B cell (primary cell): ENCODE results near the gene CCDC39. TPM values are rescaled to one million over a fixed set of nuclear protein-coding genes. Genes with fewer than 3 reads are reported as not detected.

Experiments used
- ATAC-seq: fragments of 200-7000 bp; cut with Tn5 transposase; one replicate; pipeline ENCODE4 v1.10.0; 2021; ENCODE audit warnings: low read depth, mild to moderate bottlenecking, moderate number of reproducible peaks, moderate library complexity
- CTCF ChIA-PET: fragments of 350-600 bp; sonication (Branson Sonifier 250); formaldehyde crosslinking; loops from one replicate; lab custom pipeline; 2021; ENCODE audit warnings: antibody characterized with exemption, inconsistent platforms; lab: Charles Lee
- POLR2A ChIA-PET: fragments of 350-600 bp; sonication (Branson Sonifier 250); formaldehyde crosslinking; loops from one replicate; lab custom pipeline; 2021; ENCODE audit warnings: antibody characterized with exemption; lab: Charles Lee
- DNase-seq: peaks from one replicate; pipeline ENCODE4 v3.0.0; 2013
- H2AFZ ChIP-seq: 2 replicates; pipeline ENCODE4 v1.6.1; 2012; ENCODE audit warnings: mild to moderate bottlenecking, low read depth, low read length; ENCODE audit not compliant: insufficient read depth, poor library complexity, severe bottlenecking
- H3K27ac ChIP-seq, 2 donors: 1 replicate in 1 of 2; 2 replicates in 1 of 2; pipeline ENCODE4 v1.5.1; 2012 to 2013; ENCODE audit warnings: low read length in 2 of 2, mild to moderate bottlenecking in 2 of 2, moderate library complexity in 1 of 2
- H3K27me3 ChIP-seq, 4 experiments: fragments of 200-600 bp in 1 of 4; sonication (generic) in 1 of 4; replicated peaks in 1 of 4; 1 replicate in 2 of 4; 2 replicates in 2 of 4; pipeline versions ENCODE4 v1.6.1 to v1.7.0; 2013 to 2016; ENCODE audit warnings: low read length in 3 of 4, mild to moderate bottlenecking in 2 of 4, mixed read lengths in 1 of 4, moderate library complexity in 1 of 4; ENCODE audit not compliant: insufficient read depth in 4 of 4, control insufficient read depth in 3 of 4; ENCODE audit errors: control extremely low read depth in 1 of 4
- H3K36me3 ChIP-seq, 2 experiments: replicated peaks in 1 of 2; 1 replicate in 1 of 2; 2 replicates in 1 of 2; pipeline versions ENCODE4 v1.6.1 to v1.7.1; 2013; ENCODE audit warnings: low read length in 1 of 2; ENCODE audit not compliant: insufficient read depth in 2 of 2, control insufficient read depth in 1 of 2; ENCODE audit errors: control extremely low read depth in 1 of 2, extremely low read depth in 1 of 2
- H3K4me1 ChIP-seq, 2 donors: fragments of 200-600 bp in 1 of 2; sonication (generic) in 1 of 2; 1 replicate in 1 of 2; 2 replicates in 1 of 2; pipeline versions ENCODE4 v1.5.1 to v1.6.1; 2013 to 2017; ENCODE audit warnings: low read length in 2 of 2; ENCODE audit not compliant: control insufficient read depth in 2 of 2, insufficient read depth in 2 of 2
- H3K4me2 ChIP-seq: replicated peaks from 2 replicates; pipeline ENCODE3; 2012; ENCODE audit warnings: mild to moderate bottlenecking, low read depth, low read length; ENCODE audit not compliant: poor library complexity, severe bottlenecking
- H3K4me3 ChIP-seq, 5 experiments: fragments of 200-600 bp in 1 of 5; sonication (generic) in 1 of 5; 1 replicate in 3 of 5; 2 replicates in 2 of 5; pipeline versions ENCODE4 v1.5.1 to v1.7.0; 2011 to 2016; ENCODE audit warnings: low read length in 4 of 5, mild to moderate bottlenecking in 4 of 5, low read depth in 2 of 5, control low read depth in 1 of 5, moderate library complexity in 1 of 5; ENCODE audit not compliant: insufficient read depth in 1 of 5; ENCODE audit errors: control extremely low read depth in 1 of 5, extremely low read depth in 1 of 5
- H3K79me2 ChIP-seq: fragments of 200-600 bp; sonication (generic); one replicate; pipeline ENCODE4 v1.6.0; 2016; ENCODE audit warnings: low read length; ENCODE audit not compliant: control insufficient read depth, insufficient read depth
- H3K9ac ChIP-seq: fragments of 200-600 bp; sonication (generic); 2 replicates; pipeline ENCODE4 v1.6.1; 2017; ENCODE audit warnings: mild to moderate bottlenecking, low read length, moderate library complexity
- H3K9me3 ChIP-seq, 3 donors: one replicate each; pipeline versions ENCODE4 v1.6.1 to v1.7.1; 2013; ENCODE audit warnings: low read length in 2 of 3; ENCODE audit not compliant: control insufficient read depth in 2 of 3, insufficient read depth in 1 of 3; ENCODE audit errors: control extremely low read depth in 1 of 3
- H4K20me1 ChIP-seq: 2 replicates; pipeline ENCODE4 v1.6.0; 2012; ENCODE audit warnings: mild to moderate bottlenecking, low read length; ENCODE audit not compliant: insufficient read depth, control insufficient read depth, poor library complexity, severe bottlenecking
- H3K27ac Mint-ChIP-seq: one replicate; pipeline ENCODE4 v1.8.0; 2021; ENCODE audit warnings: mixed read lengths
- H3K27me3 Mint-ChIP-seq: one replicate; pipeline ENCODE4 v1.8.0; 2021; ENCODE audit warnings: mixed read lengths
- H3K4me1 Mint-ChIP-seq: one replicate; pipeline ENCODE4 v1.8.0; 2021; ENCODE audit warnings: mixed read lengths
- H3K4me3 Mint-ChIP-seq: one replicate; pipeline ENCODE4 v1.8.0; 2021; ENCODE audit warnings: mixed read lengths
- H3K9me3 Mint-ChIP-seq: one replicate; pipeline ENCODE4 v1.8.0; 2022; ENCODE audit warnings: mixed read lengths; ENCODE audit not compliant: insufficient read depth
- CTCF ChIP-seq: fragments of 200-600 bp; IDR thresholded peaks from one replicate; pipeline ENCODE4 v1.8.0; 2022; ENCODE audit warnings: antibody characterized with exemption, mild to moderate bottlenecking
- EZH2 ChIP-seq: IDR thresholded peaks from 2 replicates; pipeline ENCODE4 v1.6.1; 2012; ENCODE audit warnings: borderline replicate concordance, low read depth, mild to moderate bottlenecking, moderate library complexity, low read length; ENCODE audit not compliant: insufficient read depth, poor library complexity, severe bottlenecking
- WGBS: methylation state at CpG from one replicate; pipeline ENCODE4 v1.1.5; 2013; ENCODE audit warnings: missing lambda C conversion rate; ENCODE audit not compliant: insufficient coverage; 5-methylcytosine and 5-hydroxymethylcytosine counted together
- intact Hi-C: fragments of 100-400 bp; cut with micrococcal nuclease; formaldehyde crosslinking; loops from one replicate; pipeline ENCODE4 v1.10.0; 2022
- polyA plus RNA-seq: library from polyadenylated mRNA; depleted of rRNA; stranded (reverse); fragments of >200 nt; gene quantifications from 2 replicates; pipeline ENCODE4 v1.2.3, GENCODE V29; 2012
- total RNA-seq, 2 donors: library from RNA; stranded (reverse); fragments of 120-200 nt in 1 of 2; gene quantifications; 1 replicate in 1 of 2; 2 replicates in 1 of 2; pipeline versions ENCODE4 v1.2.3 to v1.2.4, GENCODE V29; 2013 to 2022

The CCDC39 gene
- total and polyA plus RNA-seq, 2 donors (not counting 1 experiment from before 2014, with no cell fraction given), result not detected

GRCh38 chr3:180590396-180590795 lies 88.9 kb downstream of the CCDC39 start:
- no peak overlapping the region for H3K27ac ChIP-seq
- H3K27me3 ChIP-seq, result peaks cover 0 to 22% (median 18%) of the 10 kb centered on the region in 4 experiments
- no peak overlapping the region for H2AFZ ChIP-seq
- intact Hi-C loops, result no loop called here
- WGBS, result 94% methylated on average over 23 of the region's 23 CpGs
- H3K4me2 ChIP-seq, result no peak overlapping the region
- no peaks in the 10 kb centered on the region for H3K4me1 ChIP-seq
- TF ChIP-seq EZH2 (no peak), CTCF (no peak)
- Mint-ChIP-seq H3K27me3 (peaks cover 68% of the 10 kb centered on the region), H3K4me3 (no peak overlapping the region), H3K9me3 (no peaks in the 10 kb centered on the region), H3K27ac (no peak overlapping the region), H3K4me1 (no peaks in the 10 kb centered on the region)
- no peaks in the 10 kb centered on the region for H4K20me1 ChIP-seq
- no peaks in the 10 kb centered on the region for H3K79me2 ChIP-seq
- CTCF ChIA-PET, result no interaction called here
- no peak overlapping the region for H3K9ac ChIP-seq
- H3K9me3 ChIP-seq, result peaks cover 0 to 10% (median 0%) of the 10 kb centered on the region in 3 donors
- H3K36me3 ChIP-seq, result no peaks in the 10 kb centered on the region
- no peak overlapping the region for H3K4me3 ChIP-seq
- POLR2A ChIA-PET, result no interaction called here
- no peak for DNase-seq
- no peak for ATAC-seq

GRCh38 chr3:180580934-180581333 lies 98.4 kb downstream of the CCDC39 start:
- DNase-seq (no peak), ATAC-seq (no peak)
- H4K20me1 ChIP-seq, result no peaks in the 10 kb centered on the region
- no peak overlapping the region for H3K9ac ChIP-seq
- H2AFZ ChIP-seq, result no peak overlapping the region
- H3K27me3 Mint-ChIP-seq, result peaks cover 35% of the 10 kb centered on the region
- no peaks in the 10 kb centered on the region for H3K79me2 ChIP-seq
- TF ChIP-seq CTCF (no peak), EZH2 (no peak)
- intact Hi-C loops, result no loop called here
- CTCF ChIA-PET, result no interaction called here
- no peak overlapping the region for H3K4me2 ChIP-seq
- H3K9me3 ChIP-seq, result no peaks in the 10 kb centered on the region
- no peaks in the 10 kb centered on the region for H3K36me3 ChIP-seq
- H3K27ac ChIP-seq, result no peak overlapping the region
- H3K4me1 Mint-ChIP-seq, result no peaks in the 10 kb centered on the region
- 17% methylated on average over 1 of the region's 1 CpG for WGBS
- POLR2A ChIA-PET, result no interaction called here
- no peak overlapping the region for H3K27ac Mint-ChIP-seq
- H3K27me3 ChIP-seq, result peaks cover 0 to 21% (median 1%) of the 10 kb centered on the region in 4 experiments
- H3K4me1 ChIP-seq, result no peaks in the 10 kb centered on the region
- no peak overlapping the region for H3K4me3 Mint-ChIP-seq
- no peak overlapping the region for H3K4me3 ChIP-seq
- H3K9me3 Mint-ChIP-seq, result no peaks in the 10 kb centered on the region
